K562 (cell line): Measurements from ENCODE around the gene ZNF331. TPM values are rescaled to one million over a fixed set of nuclear protein-coding genes. Genes with fewer than 3 reads are reported as not detected.

Source experiments
- polyA plus RNA-seq, 8 experiments: library from polyadenylated mRNA; depleted of rRNA in 4 of 8; stranded (reverse) in 5 of 8; unstranded in 3 of 8; fragments of >200 nt; fragmentation: Nextera tagmentation in 2 of 8; fragmentation: Illumina TruSeq in 1 of 8; extraction: Ambion mirVana in 2 of 8; extraction: Trizol in 1 of 8; gene quantifications; 2 replicates each; pipeline versions ENCODE4 v1.2.1 to v1.2.3, GENCODE V29; 2011 to 2014; ENCODE audit warnings: inconsistent platforms in 1 of 8, missing spikeins in 1 of 8
- total RNA-seq, 7 experiments: library from RNA; depleted of rRNA in 6 of 7; stranded (reverse); fragments of >200 nt in 6 of 7; fragmentation: Illumina TruSeq in 2 of 7; extraction: Trizol in 2 of 7; gene quantifications; 2 replicates each; pipeline versions ENCODE4 v1.2.1 to v1.2.3, GENCODE V29; 2011 to 2021; ENCODE audit warnings: low replicate concordance in 1 of 7

ZNF331 gene
- total and polyA plus RNA-seq, 9 of the 15 experiments (the other 6 are each of a cell fraction or from before 2014, with no cell fraction given), result 0.23 to 2.7 (median 0.76) TPM

Other genes with a start within 250 kb of the ZNF331 start
- 4.1 and 4.8 TPM in 2 replicates for gene ZNF845, start 204.4 kb upstream of the ZNF331 start, total RNA-seq (2014; rRNA removed)
- 13.2 and 15.8 TPM in 2 replicates for gene ZNF845, start 204.4 kb upstream of the ZNF331 start, total RNA-seq (2014; rRNA removed; fragmentation: Illumina TruSeq; extraction: Trizol)
- 9.3 and 10.8 TPM in 2 replicates for gene ZNF845, start 204.4 kb upstream of the ZNF331 start, total RNA-seq (2015; rRNA removed; fragmentation: Illumina TruSeq; extraction: Trizol)
- gene ZNF845, start 204.4 kb upstream of the ZNF331 start, total RNA-seq (2021), result 5.8 and 6.7 TPM in 2 replicates
- gene ZNF845, start 204.4 kb upstream of the ZNF331 start, polyA plus RNA-seq (2011; rRNA removed), result 6.0 and 8.9 TPM in 2 replicates
- 6.4 and 7.1 TPM in 2 replicates for gene ZNF845, start 204.4 kb upstream of the ZNF331 start, polyA plus RNA-seq (2014; fragmentation: Illumina TruSeq; extraction: Trizol)
- 1 to 10 TPM; 1.9 to 3.9 TPM for gene ZNF845, start 204.4 kb upstream of the ZNF331 start, polyA plus RNA-seq (2014; fragmentation: Nextera tagmentation; extraction: Ambion mirVana)
- 2.9 and 3.2 TPM in 2 replicates for gene ZNF845, start 204.4 kb upstream of the ZNF331 start, polyA plus RNA-seq (2014; rRNA removed)
- 4.1 and 6.9 TPM in 2 replicates for gene ZNF525, start 172.4 kb upstream of the ZNF331 start, total RNA-seq (2014; rRNA removed)
- 11.0 and 12.0 TPM in 2 replicates for gene ZNF525, start 172.4 kb upstream of the ZNF331 start, total RNA-seq (2014; rRNA removed; fragmentation: Illumina TruSeq; extraction: Trizol)
- 5.7 and 6.7 TPM in 2 replicates for gene ZNF525, start 172.4 kb upstream of the ZNF331 start, total RNA-seq (2015; rRNA removed; fragmentation: Illumina TruSeq; extraction: Trizol)
- gene ZNF525, start 172.4 kb upstream of the ZNF331 start, total RNA-seq (2021), result 6.5 and 6.7 TPM in 2 replicates
- gene ZNF525, start 172.4 kb upstream of the ZNF331 start, polyA plus RNA-seq (2011; rRNA removed), result 6.4 and 10.8 TPM in 2 replicates
- 6.5 and 7.0 TPM in 2 replicates for gene ZNF525, start 172.4 kb upstream of the ZNF331 start, polyA plus RNA-seq (2014; fragmentation: Illumina TruSeq; extraction: Trizol)
- gene ZNF525, start 172.4 kb upstream of the ZNF331 start, polyA plus RNA-seq (2014; fragmentation: Nextera tagmentation; extraction: Ambion mirVana), result 1 to 10 TPM; 1.5 to 2.5 TPM
- 4.5 and 5.4 TPM in 2 replicates for gene ZNF525, start 172.4 kb upstream of the ZNF331 start, polyA plus RNA-seq (2014; rRNA removed)
- 8.0 and 8.5 TPM in 2 replicates for gene ZNF765, start 143.0 kb upstream of the ZNF331 start, total RNA-seq (2014; rRNA removed)
- gene ZNF765, start 143.0 kb upstream of the ZNF331 start, total RNA-seq (2014; rRNA removed; fragmentation: Illumina TruSeq; extraction: Trizol), result 17.5 and 18.7 TPM in 2 replicates
- 13.5 and 16.6 TPM in 2 replicates for gene ZNF765, start 143.0 kb upstream of the ZNF331 start, total RNA-seq (2015; rRNA removed; fragmentation: Illumina TruSeq; extraction: Trizol)
- gene ZNF765, start 143.0 kb upstream of the ZNF331 start, total RNA-seq (2021), result 9.8 and 9.9 TPM in 2 replicates
- 12.5 and 12.7 TPM in 2 replicates for gene ZNF765, start 143.0 kb upstream of the ZNF331 start, polyA plus RNA-seq (2011; rRNA removed)
- 8.7 and 9.4 TPM in 2 replicates for gene ZNF765, start 143.0 kb upstream of the ZNF331 start, polyA plus RNA-seq (2014; fragmentation: Illumina TruSeq; extraction: Trizol)
- gene ZNF765, start 143.0 kb upstream of the ZNF331 start, polyA plus RNA-seq (2014; fragmentation: Nextera tagmentation; extraction: Ambion mirVana), result 1 to 10 TPM; 6.6 to 9.6 TPM
- gene ZNF765, start 143.0 kb upstream of the ZNF331 start, polyA plus RNA-seq (2014; rRNA removed), result 5.4 and 8.1 TPM in 2 replicates
- 10.3 and 11.1 TPM in 2 replicates for gene ZNF761, start 106.2 kb upstream of the ZNF331 start, total RNA-seq (2014; rRNA removed)
- 19.6 and 19.7 TPM in 2 replicates for gene ZNF761, start 106.2 kb upstream of the ZNF331 start, total RNA-seq (2014; rRNA removed; fragmentation: Illumina TruSeq; extraction: Trizol)
- 15.1 and 18.1 TPM in 2 replicates for gene ZNF761, start 106.2 kb upstream of the ZNF331 start, total RNA-seq (2015; rRNA removed; fragmentation: Illumina TruSeq; extraction: Trizol)
- 11.3 and 11.8 TPM in 2 replicates for gene ZNF761, start 106.2 kb upstream of the ZNF331 start, total RNA-seq (2021)
- 17.9 and 25.2 TPM in 2 replicates for gene ZNF761, start 106.2 kb upstream of the ZNF331 start, polyA plus RNA-seq (2011; rRNA removed)
- gene ZNF761, start 106.2 kb upstream of the ZNF331 start, polyA plus RNA-seq (2014; fragmentation: Illumina TruSeq; extraction: Trizol), result 16.3 and 17.0 TPM in 2 replicates
- 10 to 100 TPM; 13.0 to 30.2 TPM for gene ZNF761, start 106.2 kb upstream of the ZNF331 start, polyA plus RNA-seq (2014; fragmentation: Nextera tagmentation; extraction: Ambion mirVana)
- 10.3 and 10.5 TPM in 2 replicates for gene ZNF761, start 106.2 kb upstream of the ZNF331 start, polyA plus RNA-seq (2014; rRNA removed)
- gene ZNF813, start 70.4 kb upstream of the ZNF331 start, total RNA-seq (2014; rRNA removed), result 3.7 and 5.3 TPM in 2 replicates
- 8.0 and 10.8 TPM in 2 replicates for gene ZNF813, start 70.4 kb upstream of the ZNF331 start, total RNA-seq (2014; rRNA removed; fragmentation: Illumina TruSeq; extraction: Trizol)
- 7.0 and 7.6 TPM in 2 replicates for gene ZNF813, start 70.4 kb upstream of the ZNF331 start, total RNA-seq (2015; rRNA removed; fragmentation: Illumina TruSeq; extraction: Trizol)
- gene ZNF813, start 70.4 kb upstream of the ZNF331 start, total RNA-seq (2021), result 4.8 and 5.6 TPM in 2 replicates
- 3.3 and 5.5 TPM in 2 replicates for gene ZNF813, start 70.4 kb upstream of the ZNF331 start, polyA plus RNA-seq (2011; rRNA removed)
- 4.6 and 5.0 TPM in 2 replicates for gene ZNF813, start 70.4 kb upstream of the ZNF331 start, polyA plus RNA-seq (2014; fragmentation: Illumina TruSeq; extraction: Trizol)
- gene ZNF813, start 70.4 kb upstream of the ZNF331 start, polyA plus RNA-seq (2014; fragmentation: Nextera tagmentation; extraction: Ambion mirVana), result 1 to 10 TPM; 1.3 to 2.7 TPM
- 2.0 and 2.6 TPM in 2 replicates for gene ZNF813, start 70.4 kb upstream of the ZNF331 start, polyA plus RNA-seq (2014; rRNA removed)
- not detected in 2 replicates for gene DPRX, start 93.9 kb downstream of the ZNF331 start, total RNA-seq (2014; rRNA removed)
- gene DPRX, start 93.9 kb downstream of the ZNF331 start, total RNA-seq (2014; rRNA removed; fragmentation: Illumina TruSeq; extraction: Trizol), result not detected in 2 replicates
- gene DPRX, start 93.9 kb downstream of the ZNF331 start, total RNA-seq (2015; rRNA removed; fragmentation: Illumina TruSeq; extraction: Trizol), result not detected in 2 replicates
- not detected in 2 replicates for gene DPRX, start 93.9 kb downstream of the ZNF331 start, total RNA-seq (2021)
- not detected in 2 replicates for gene DPRX, start 93.9 kb downstream of the ZNF331 start, polyA plus RNA-seq (2011; rRNA removed)
- gene DPRX, start 93.9 kb downstream of the ZNF331 start, polyA plus RNA-seq (2014; fragmentation: Illumina TruSeq; extraction: Trizol), result not detected in 2 replicates
- gene DPRX, start 93.9 kb downstream of the ZNF331 start, polyA plus RNA-seq (2014; fragmentation: Nextera tagmentation; extraction: Ambion mirVana), result not detected
- gene DPRX, start 93.9 kb downstream of the ZNF331 start, polyA plus RNA-seq (2014; rRNA removed), result not detected in 2 replicates